GM12891 (cell line): ENCODE results near the gene MED1.

Experiments
- POLR2A ChIP-seq: IDR thresholded peaks from 2 replicates; pipeline ENCODE4 v1.6.1; 2011; ENCODE audit warnings: low read depth, low read length, control low read depth
- POLR2AphosphoS5 ChIP-seq: IDR thresholded peaks from 2 replicates; pipeline ENCODE4 v1.6.1; 2011; ENCODE audit warnings: low read depth, low read length, control low read depth
- SPI1 ChIP-seq: IDR thresholded peaks from 2 replicates; pipeline ENCODE4 v1.6.1; 2011; ENCODE audit warnings: low read depth, low read length, control low read depth
- TAF1 ChIP-seq: IDR thresholded peaks from 2 replicates; pipeline ENCODE4 v1.6.1; 2011; ENCODE audit warnings: low read depth, low read length, control low read depth

DNA sequence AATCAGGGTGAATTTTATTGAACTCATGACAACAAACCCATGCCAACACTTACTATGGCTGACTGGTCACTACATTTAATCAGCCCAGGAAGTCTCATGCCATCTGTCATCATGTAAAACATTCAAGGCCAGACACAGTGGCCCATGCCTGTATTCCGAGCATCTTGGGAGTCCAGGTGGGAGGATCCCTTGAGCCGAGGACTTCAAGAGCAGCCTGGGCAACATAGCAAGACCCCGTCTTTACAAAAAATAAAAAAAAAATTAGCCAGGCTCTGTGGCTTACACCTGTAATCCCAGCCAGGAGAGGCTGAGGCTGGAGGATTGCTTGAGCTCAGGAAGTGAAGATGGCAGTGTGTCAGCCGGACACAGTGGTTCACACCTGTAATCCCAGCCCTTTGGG, 4.9 kb upstream of the MED1 start:
- no peak for TF ChIP-seq POLR2A
- no peak for TF ChIP-seq POLR2AphosphoS5
- TF ChIP-seq TAF1 = no peak
- no peak for TF ChIP-seq SPI1
